ENCODE data around the gene TMEM151B.
"Not testable (repeated sequence)": the region's sequence is repeated elsewhere in the genome, so short reads cannot be mapped to it uniquely, and the experiment has no call there.

The TMEM151B gene

GRCh38 chr6:44333942-44334341 lies 63.7 kb downstream of the TMEM151B start:
- DNase-seq (ENCODE audit: low spot score): no peak

- DNase-seq (ENCODE audit: low spot score): no peak
Observed at GRCh38 chr6:44335631-44336030, 65.4 kb downstream of the TMEM151B start.

GRCh38 chr6:44338228-44339122 lies 68.2 kb downstream of the TMEM151B start:
- peak; percentile 63 for DNase-seq (ENCODE audit: low spot score)

GRCh38 chr6:44339301-44339700 lies 69.1 kb downstream of the TMEM151B start:
- no peak for DNase-seq (ENCODE audit: low spot score)

- DNase-seq (ENCODE audit: low spot score): peak; percentile 92
Observed at GRCh38 chr6:44339763-44340625, 69.7 kb downstream of the TMEM151B start.

- peak; percentile 18 for DNase-seq (ENCODE audit: low spot score)
Observed at GRCh38 chr6:44341095-44341890, 71.0 kb downstream of the TMEM151B start.

- DNase-seq (ENCODE audit: low spot score): no peak
Observed at GRCh38 chr6:44342052-44342451, 71.8 kb downstream of the TMEM151B start.

- no peak for DNase-seq (ENCODE audit: low spot score)
Observed at GRCh38 chr6:44342489-44342888, 72.2 kb downstream of the TMEM151B start, which contains the start of gene SPATS1. Gene SPATS1, plus strand, starts transcription at chr6:44342650. Its CDS starts 446 bp downstream, at chr6:44343096.

GRCh38 chr6:44346818-44347217 lies 76.6 kb downstream of the TMEM151B start:
- not testable (repeated sequence) for DNase-seq (ENCODE audit: low spot score)

- DNase-seq (ENCODE audit: low spot score): peak; percentile 20
Observed at GRCh38 chr6:44349904-44350649, 79.8 kb downstream of the TMEM151B start.

GRCh38 chr6:44350650-44350994 lies 80.4 kb downstream of the TMEM151B start:
- DNase-seq (ENCODE audit: low spot score): not testable (repeated sequence)

GRCh38 chr6:44352259-44352658 lies 82.0 kb downstream of the TMEM151B start:
- no peak for DNase-seq (ENCODE audit: low spot score)

GRCh38 chr6:44353336-44353735 lies 83.1 kb downstream of the TMEM151B start:
- DNase-seq (ENCODE audit: low spot score): no peak

GRCh38 chr6:44355640-44356039 lies 85.4 kb downstream of the TMEM151B start:
- DNase-seq (ENCODE audit: low spot score): no peak

GRCh38 chr6:44356487-44356886 lies 86.2 kb downstream of the TMEM151B start:
- no peak for DNase-seq (ENCODE audit: low spot score)
